Erythroblast (primary cell): ENCODE results near the gene CPED1.

Experiments
- GATA1 ChIP-seq: IDR thresholded peaks from 2 replicates; pipeline ENCODE4 v1.6.1; 2011; ENCODE audit warnings: low read depth, mild to moderate bottlenecking, control low read depth, low read length, moderate library complexity
- POLR2A ChIP-seq: IDR thresholded peaks from 2 replicates; pipeline ENCODE4 v1.6.1; 2011; ENCODE audit warnings: mild to moderate bottlenecking, low read length

GRCh38 chr7:121071662-121072061 is 83.2 kb downstream of the CPED1 start:
- TF ChIP-seq POLR2A (no peak), GATA1 (no peak)
